ENCODE measurements around the gene RABEP2.

- TF ChIP-seq EZH2 (IDR thresholded peaks at IDR 0.05; ENCODE audit: borderline replicate concordance, low read length), result no peak
- no peak for TF ChIP-seq CTCF (conservative IDR thresholded peaks at IDR 0.05 in 1 of 2, IDR thresholded peaks at IDR 0.05 in 1 of 2; ENCODE audit: extremely low read depth in 1 of 2, insufficient read depth in 1 of 2, low read depth in 1 of 2, low read length in 2 of 2)
These were observed 26.4 kb upstream of the RABEP2 start for GRCh38 chr16:28951410-28951943.
